Measurements from ENCODE around the gene PPP1R14B. TPM values are rescaled to one million over a fixed set of nuclear protein-coding genes. Genes with fewer than 3 reads are reported as not detected.

Gene PPP1R14B, protein sequence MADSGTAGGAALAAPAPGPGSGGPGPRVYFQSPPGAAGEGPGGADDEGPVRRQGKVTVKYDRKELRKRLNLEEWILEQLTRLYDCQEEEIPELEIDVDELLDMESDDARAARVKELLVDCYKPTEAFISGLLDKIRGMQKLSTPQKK
- 141 and 144 TPM in 2 replicates for total RNA-seq

- intact Hi-C loops (cut with micrococcal nuclease), result loop anchor here (1.0 to 10.0 kb wide), 2 partner anchors 58 to 498 kb away; partner anchors contain the start of genes ESRRA and RASGRP2
Measured at GRCh38 chr11:64246871-64247728, at the start of gene PPP1R14B. Gene PPP1R14B (minus strand): TSS chr11:64246943. CDS start chr11:64246673, 270 bp downstream.

- intact Hi-C loops (cut with micrococcal nuclease), result no loop called here
Measured at GRCh38 chr11:64296236-64296635, 49.5 kb upstream of the PPP1R14B start.

DNA sequence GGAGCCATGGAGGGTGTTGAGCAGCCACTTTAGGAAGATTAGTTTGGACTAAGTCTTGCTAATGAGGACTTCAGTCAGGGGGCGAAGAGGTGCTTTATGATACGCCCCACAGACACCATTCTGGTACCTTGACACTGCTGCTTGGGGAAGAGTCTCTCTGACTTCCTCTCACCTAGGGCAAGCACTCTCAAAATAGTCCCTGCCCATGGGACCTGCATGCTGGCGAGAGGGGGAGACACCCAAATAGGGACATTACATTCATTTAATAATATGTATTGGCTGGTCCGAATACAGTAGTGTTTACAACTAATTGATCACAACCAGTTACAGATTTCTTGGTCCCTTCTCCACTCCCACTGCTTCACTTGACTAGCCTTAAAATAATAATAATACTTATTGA lies 49.0 kb upstream of the PPP1R14B start:
- intact Hi-C loops (cut with micrococcal nuclease), result no loop called here

- intact Hi-C loops (cut with micrococcal nuclease), result no loop called here
Measured at GRCh38 chr11:64294774-64295173, 48.0 kb upstream of the PPP1R14B start.

DNA sequence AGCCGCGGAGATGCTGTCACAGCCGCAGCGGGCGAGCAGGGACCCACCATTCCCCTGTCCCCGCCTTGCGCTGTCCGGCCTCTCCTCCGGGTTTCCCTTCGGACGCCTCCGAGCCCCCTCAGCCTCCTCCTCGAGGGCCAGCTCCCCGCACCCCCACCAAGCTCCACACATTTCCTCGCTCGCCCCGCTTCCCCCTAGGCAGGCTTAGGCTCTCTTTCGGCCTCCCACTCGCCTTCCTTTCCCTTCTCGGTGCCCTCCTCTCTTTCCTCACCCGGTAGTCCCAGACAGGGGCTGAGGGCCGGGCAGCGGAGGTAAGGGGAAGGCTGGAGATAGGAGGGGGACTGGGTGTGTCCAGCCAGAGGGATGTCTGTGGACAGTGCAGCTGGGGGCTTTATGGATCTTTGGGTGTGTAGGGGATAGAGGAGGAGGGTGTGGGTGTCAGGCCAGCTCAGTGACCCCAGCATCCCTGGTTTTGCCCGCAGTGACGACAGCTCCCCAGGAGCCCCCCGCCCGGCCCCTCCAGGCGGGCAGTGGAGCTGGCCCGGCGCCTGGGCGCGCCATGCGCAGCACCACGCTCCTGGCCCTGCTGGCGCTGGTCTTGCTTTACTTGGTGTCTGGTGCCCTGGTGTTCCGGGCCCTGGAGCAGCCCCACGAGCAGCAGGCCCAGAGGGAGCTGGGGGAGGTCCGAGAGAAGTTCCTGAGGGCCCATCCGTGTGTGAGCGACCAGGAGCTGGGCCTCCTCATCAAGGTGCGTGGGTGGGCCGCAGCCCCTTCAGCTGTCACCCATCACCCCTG lies 45.9 kb upstream of the PPP1R14B start:
- intact Hi-C loops (cut with micrococcal nuclease), result no loop called here

GRCh38 chr11:64291752-64292459 lies 45.2 kb upstream of the PPP1R14B start:
- intact Hi-C loops (cut with micrococcal nuclease), result no loop called here

DNA sequence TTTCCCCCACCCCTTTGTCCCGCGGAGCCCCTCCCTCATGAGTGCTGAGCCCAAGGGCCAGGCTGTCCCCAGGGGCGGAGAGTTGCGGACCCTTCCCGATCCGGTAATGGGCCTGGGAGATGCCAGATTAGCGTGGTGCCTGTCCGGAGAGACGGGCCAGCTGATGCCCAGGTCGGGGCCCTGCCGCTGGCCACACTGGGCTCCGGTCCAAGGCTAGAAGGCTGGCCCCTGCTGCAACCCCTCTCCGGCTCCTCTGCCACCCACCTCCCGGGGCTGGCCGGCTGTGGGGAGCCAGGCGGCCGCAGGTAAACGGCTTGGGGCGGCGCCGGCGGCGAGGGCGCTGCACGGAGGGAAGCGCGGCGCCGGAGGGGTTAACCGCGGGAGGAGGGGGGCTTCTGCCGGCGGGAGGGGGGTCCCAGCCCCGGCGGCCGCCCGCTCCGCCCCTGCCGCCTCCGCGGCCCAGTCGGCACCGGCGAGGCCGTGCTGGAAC lies 44.6 kb upstream of the PPP1R14B start, which contains the start of gene KCNK4:
Gene KCNK4 (plus strand): TSS at position 41 of the 490 bp plus-strand sequence. CDS start 1,717 bp downstream, outside the sequence.
- intact Hi-C loops (cut with micrococcal nuclease), result no loop called here

DNA sequence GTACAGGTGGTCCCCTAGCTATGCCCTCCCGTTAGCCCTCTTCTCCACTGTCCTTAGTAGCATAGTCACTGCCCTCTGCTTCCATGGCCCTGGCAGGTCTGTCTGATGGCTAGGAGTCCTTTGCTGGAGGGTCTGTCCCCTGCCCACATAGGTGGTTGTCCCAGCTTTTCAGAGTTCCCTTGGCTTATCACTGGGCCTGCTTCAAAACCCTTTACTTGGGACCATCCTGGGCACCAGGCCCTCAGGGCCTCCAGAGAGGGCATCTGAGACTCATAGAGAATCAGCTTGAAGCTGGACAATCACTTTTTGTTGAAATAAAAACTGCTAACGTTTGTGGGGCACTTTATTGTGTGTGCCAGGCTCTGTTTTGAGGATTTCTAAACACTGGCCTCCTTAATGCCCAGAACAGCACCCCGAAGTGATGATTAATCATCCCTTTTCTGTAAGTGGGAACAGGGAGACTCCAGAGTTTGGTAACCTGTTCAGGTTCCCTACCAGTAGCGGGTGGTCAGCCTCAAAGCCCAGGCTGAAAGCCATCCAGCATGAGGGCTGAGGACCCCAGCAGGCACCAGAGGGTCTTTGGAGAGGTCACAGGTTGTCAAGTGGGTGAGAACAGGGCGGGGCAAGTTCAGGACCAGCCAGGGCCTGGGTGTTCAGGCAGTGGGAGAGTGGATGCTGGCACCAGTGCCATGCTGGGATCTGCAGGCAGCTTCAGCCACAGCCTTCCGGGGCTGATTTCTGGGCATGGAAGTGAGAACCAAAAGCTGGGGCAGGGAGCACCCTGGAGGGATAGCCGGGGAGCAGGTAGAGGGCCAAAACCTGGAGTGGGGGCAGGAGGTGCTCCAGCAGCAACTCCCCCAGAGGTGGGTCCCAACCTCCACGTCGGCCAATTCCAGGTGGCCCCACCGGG lies 43.9 kb upstream of the PPP1R14B start:
- intact Hi-C loops (cut with micrococcal nuclease), result no loop called here

GRCh38 chr11:64289002-64289564 lies 42.3 kb upstream of the PPP1R14B start:
- intact Hi-C loops (cut with micrococcal nuclease), result loop anchor here (5.0 kb wide), 1 partner anchor 82 kb away; the partner anchor contains the start of gene FERMT3

- intact Hi-C loops (cut with micrococcal nuclease), result loop anchor here (5.0 kb wide), 1 partner anchor 81 kb away; the partner anchor contains the start of gene FERMT3
Measured at GRCh38 chr11:64288353-64288750, 41.6 kb upstream of the PPP1R14B start.

- intact Hi-C loops (cut with micrococcal nuclease), result loop anchor here (5.0 kb wide), 1 partner anchor 81 kb away; the partner anchor contains the start of gene FERMT3
Measured at GRCh38 chr11:64287676-64288352, 41.1 kb upstream of the PPP1R14B start.

GRCh38 chr11:64286801-64287159 lies 40.0 kb upstream of the PPP1R14B start:
- intact Hi-C loops (cut with micrococcal nuclease), result loop anchor here (5.0 kb wide), 1 partner anchor 79 kb away; the partner anchor contains the start of gene FERMT3

GRCh38 chr11:64285885-64286800 lies 39.4 kb upstream of the PPP1R14B start:
- intact Hi-C loops (cut with micrococcal nuclease), result loop anchor here (1.0 to 5.0 kb wide), 4 partner anchors 16 to 79 kb away; partner anchors contain the start of genes ESRRA, FERMT3 and FKBP2

DNA sequence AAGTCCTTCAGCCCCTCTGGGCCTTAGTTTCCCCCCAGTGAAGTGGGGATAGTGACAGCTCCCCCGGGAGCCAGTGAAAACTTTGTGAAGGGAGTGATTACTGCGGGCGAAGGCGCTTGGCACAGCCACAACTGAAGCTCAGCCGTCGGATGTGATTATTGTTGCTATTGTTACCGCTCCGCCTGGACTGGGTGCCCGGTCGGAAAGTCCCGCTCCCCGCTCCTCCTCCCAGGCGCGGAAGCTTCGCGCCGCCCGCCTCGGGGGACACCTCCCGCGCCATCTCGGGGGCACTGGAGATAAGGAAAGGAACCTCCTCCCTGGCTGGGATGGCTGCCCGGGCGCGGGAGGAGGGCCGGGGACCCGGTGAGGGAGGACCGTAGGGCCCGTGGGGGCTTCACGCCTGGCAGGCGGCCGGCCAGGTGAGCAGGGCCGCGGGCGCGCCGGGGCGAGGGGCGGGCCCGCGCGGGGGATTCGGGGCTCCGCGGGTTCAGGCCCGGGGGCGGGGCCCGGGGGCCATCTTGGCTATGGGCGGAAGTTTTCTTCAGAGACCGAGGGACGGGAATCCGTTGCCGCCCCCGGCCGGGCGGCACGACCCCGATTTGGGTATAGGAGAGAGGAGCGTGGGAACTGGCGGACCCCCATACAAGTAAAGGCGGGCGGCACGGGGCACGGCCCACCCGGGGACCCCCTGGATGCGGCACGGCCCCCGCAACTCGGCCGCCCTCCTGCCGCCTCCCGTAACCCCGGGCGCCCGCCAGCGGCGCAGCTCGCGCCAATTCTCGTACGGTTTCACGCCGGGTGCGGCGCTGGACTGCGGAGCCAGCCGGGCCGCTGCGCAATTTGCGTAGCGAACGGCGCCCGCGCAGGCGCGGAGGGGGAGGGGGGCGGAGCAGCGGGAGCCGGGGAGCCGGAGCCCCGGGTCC lies 38.5 kb upstream of the PPP1R14B start, which contains the start of gene GPR137:
Gene GPR137 (plus strand): TSS at position 887 of the 923 bp plus-strand sequence. CDS start 677 bp downstream, outside the sequence.
- intact Hi-C loops (cut with micrococcal nuclease), result loop anchor here (1.0 to 5.0 kb wide), 4 partner anchors 15 to 78 kb away; partner anchors contain the start of genes ESRRA, FERMT3 and FKBP2

GRCh38 chr11:64284048-64284961 lies 37.6 kb upstream of the PPP1R14B start, which contains the start of gene BAD:
Gene BAD (minus strand): TSS chr11:64284665. CDS start chr11:64284368, 297 bp downstream.
- intact Hi-C loops (cut with micrococcal nuclease), result loop anchor here (2.0 kb wide), 1 partner anchor 44 kb away; the partner anchor contains the start of gene FKBP2

Measured in T-helper 2 cell treated with Interferon-gamma antibody and Interleukin-4, amounts not matched to agents 100 ng/mL and 5 ng/mL, for 36 hours (primary cell).